ENCODE data around the gene SYVN1.

The SYVN1 gene

DNA sequence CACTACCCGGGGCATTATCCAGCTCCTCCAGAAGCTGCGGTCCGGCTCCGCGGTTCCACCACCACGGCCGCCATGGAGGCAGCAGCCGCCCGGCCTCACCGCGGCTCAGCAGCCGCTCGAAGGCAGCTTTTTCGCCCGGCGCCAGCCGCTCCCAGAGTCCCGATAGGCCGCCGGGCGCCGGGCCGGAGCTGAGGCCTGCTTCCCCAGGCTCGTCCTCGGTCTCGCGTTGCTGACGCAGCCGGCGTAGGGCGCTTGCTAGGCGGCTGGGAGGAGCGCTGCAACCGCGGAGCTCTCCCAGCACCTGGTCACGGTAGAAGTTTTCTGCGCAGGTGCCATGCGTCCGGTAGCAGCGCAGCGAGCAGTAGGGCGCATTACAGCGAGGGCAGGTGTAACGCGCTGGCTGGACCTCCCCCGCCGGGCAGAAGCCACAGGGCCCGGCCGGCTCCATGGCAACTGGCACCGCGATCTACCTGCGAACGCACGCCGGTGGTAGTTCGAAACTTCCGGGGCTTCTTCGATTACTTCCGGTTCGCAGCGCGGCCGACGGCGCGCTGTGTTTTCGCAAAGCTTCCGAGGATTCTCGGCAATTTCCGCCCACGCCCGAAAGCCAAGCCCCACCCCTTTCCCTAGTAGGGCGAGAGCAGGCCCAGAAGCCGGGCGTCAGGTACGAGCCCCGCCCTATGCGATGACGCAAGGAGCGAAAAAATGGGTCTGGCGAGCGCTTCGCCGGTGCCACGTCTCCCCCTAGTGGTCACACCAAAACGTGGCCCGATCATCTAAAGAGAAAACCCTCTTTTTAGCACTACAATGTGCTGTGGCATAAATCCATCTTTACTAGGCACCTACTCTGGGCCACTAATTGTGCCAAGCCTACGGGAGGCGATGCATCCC lies 16.9 kb downstream of the SYVN1 start, which contains the start of gene ZNHIT2 (continued):
- TF ChIP-seq, protein P1, sequence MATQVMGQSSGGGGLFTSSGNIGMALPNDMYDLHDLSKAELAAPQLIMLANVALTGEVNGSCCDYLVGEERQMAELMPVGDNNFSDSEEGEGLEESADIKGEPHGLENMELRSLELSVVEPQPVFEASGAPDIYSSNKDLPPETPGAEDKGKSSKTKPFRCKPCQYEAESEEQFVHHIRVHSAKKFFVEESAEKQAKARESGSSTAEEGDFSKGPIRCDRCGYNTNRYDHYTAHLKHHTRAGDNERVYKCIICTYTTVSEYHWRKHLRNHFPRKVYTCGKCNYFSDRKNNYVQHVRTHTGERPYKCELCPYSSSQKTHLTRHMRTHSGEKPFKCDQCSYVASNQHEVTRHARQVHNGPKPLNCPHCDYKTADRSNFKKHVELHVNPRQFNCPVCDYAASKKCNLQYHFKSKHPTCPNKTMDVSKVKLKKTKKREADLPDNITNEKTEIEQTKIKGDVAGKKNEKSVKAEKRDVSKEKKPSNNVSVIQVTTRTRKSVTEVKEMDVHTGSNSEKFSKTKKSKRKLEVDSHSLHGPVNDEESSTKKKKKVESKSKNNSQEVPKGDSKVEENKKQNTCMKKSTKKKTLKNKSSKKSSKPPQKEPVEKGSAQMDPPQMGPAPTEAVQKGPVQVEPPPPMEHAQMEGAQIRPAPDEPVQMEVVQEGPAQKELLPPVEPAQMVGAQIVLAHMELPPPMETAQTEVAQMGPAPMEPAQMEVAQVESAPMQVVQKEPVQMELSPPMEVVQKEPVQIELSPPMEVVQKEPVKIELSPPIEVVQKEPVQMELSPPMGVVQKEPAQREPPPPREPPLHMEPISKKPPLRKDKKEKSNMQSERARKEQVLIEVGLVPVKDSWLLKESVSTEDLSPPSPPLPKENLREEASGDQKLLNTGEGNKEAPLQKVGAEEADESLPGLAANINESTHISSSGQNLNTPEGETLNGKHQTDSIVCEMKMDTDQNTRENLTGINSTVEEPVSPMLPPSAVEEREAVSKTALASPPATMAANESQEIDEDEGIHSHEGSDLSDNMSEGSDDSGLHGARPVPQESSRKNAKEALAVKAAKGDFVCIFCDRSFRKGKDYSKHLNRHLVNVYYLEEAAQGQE (tag by site-specific recombination; IDR thresholded peaks at IDR 0.05) = peak; percentile 32; the same call in 1 of the 2 replicates
- TF ChIP-seq ZBTB26 (tag by site-specific recombination; optimal IDR thresholded peaks at IDR 0.05) (peak; percentile 70), ZNF391 (tag by site-specific recombination; IDR thresholded peaks at IDR 0.05; ENCODE audit: borderline replicate concordance, low read depth) (peak; percentile 87), ZNF138 (tag by site-specific recombination; IDR thresholded peaks at IDR 0.05; ENCODE audit: borderline replicate concordance) (no peak), ZNF624 (tag by site-specific recombination; IDR thresholded peaks at IDR 0.05) (no peak), ZBTB10 (tag by site-specific recombination; IDR thresholded peaks at IDR 0.05) (no peak), ZNF792 (tag by site-specific recombination; IDR thresholded peaks at IDR 0.05) (no peak), KLF10 (tag by site-specific recombination; IDR thresholded peaks at IDR 0.05) (peak; percentile 34; the same call in 1 of the 2 replicates), ZNF843 (tag by site-specific recombination; IDR thresholded peaks at IDR 0.05) (peak; percentile 53), ZNF692 (tag by site-specific recombination; IDR thresholded peaks at IDR 0.05) (peak; percentile 7; the same call in 1 of the 2 replicates), ZNF211 (tag by site-specific recombination; IDR thresholded peaks at IDR 0.05; ENCODE audit: low read depth) (no peak), TSHZ1 (tag by site-specific recombination; IDR thresholded peaks at IDR 0.05; ENCODE audit: borderline replicate concordance) (no peak), ZEB2 (tag by site-specific recombination; IDR thresholded peaks at IDR 0.05) (peak; percentile 93), ZNF10 (tag by site-specific recombination; IDR thresholded peaks at IDR 0.05) (0 out of 2 replicates have a peak, but pooled peaks have one; percentile 20), YY1 (tag by site-specific recombination; IDR thresholded peaks at IDR 0.05) (0 out of 2 replicates have a peak, but pooled peaks have one; percentile 58), ZBTB1 (tag by site-specific recombination; IDR thresholded peaks at IDR 0.05) (no peak), ZIC2 (tag by site-specific recombination; IDR thresholded peaks at IDR 0.05) (peak; percentile 66), ZNF354C (tag by site-specific recombination; IDR thresholded peaks at IDR 0.05; ENCODE audit: borderline replicate concordance, low read depth) (no peak), ZNF626 (tag by site-specific recombination; IDR thresholded peaks at IDR 0.05) (no peak), TCF7L2 (IDR thresholded peaks at IDR 0.05; ENCODE audit: borderline replicate concordance, low read depth, low read length) (no peak), ZNF362 (tag by site-specific recombination; IDR thresholded peaks at IDR 0.05) (no peak), ZSCAN30 (tag by site-specific recombination; IDR thresholded peaks at IDR 0.05) (peak; percentile 73; the same call in 1 of the 2 replicates), ZNF404 (tag by site-specific recombination; IDR thresholded peaks at IDR 0.05) (no peak), ZNF529 (tag by site-specific recombination; IDR thresholded peaks at IDR 0.05; ENCODE audit: insufficient replicate concordance) (no peak), PRDM1 (tag by site-specific recombination; IDR thresholded peaks at IDR 0.05) (no peak)

All from HEK293 (cell line).